ENCODE data around the gene MED8. TPM values are rescaled to one million over a fixed set of nuclear protein-coding genes. Genes with fewer than 3 reads are reported as not detected.
"Not testable (repeated sequence)": the region's sequence is repeated elsewhere in the genome, so short reads cannot be mapped to it uniquely, and the experiment has no call there.

Gene MED8
- total and polyA plus RNA-seq, 7 experiments from 2014 or later, result 14.5 to 53.8 (median 30.1) TPM

DNA sequence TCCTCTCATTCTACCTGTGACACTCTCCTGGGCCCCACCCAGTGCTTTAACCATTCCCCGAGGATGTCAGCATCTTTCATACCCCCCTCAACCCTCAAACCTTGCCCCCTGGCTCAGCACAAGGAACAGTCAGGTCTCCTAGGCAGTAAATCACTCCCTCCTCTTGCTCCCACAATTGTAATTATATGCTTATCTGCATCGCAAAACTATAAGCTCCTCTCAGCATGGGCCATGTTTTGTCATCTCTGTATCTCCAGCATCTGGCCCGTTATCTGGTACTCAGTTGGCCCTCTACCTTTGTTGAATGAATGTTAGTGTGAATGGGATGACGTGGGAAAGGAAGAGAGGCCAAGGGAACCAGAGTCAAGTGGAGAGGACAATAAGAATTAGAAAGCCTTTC is 19.0 kb downstream of the MED8 start:
- no peak for DNase-seq
- ATAC-seq, result no peak

DNA sequence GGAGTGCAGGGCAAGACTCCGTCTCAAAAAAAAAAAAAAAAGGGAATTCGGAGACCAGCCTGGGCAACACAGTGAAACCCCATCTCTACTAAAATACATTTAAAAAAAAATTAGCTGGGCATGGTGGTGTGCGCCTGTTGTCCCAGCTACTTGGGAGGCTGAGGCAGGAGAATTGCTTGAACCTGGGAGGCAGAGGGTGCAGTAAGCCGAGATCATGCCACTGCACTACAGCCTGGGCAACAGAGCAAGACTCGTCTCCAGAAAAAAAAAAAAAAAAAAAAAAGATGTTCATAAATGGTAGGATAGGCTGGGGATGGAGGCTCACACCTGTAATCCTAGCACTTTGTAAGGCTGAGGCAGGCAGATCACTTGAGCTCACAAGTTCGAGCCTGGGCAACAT is 19.8 kb downstream of the MED8 start:
- Mint-ChIP-seq H3K4me3 (peak overlapping the region in 1 of 10 donors; percentile 41), H3K4me1 (peaks cover 24 to 47% (median 40%) of the 10 kb centered on the region in 7 donors), H3K36me3 (peaks cover 0 to 24% (median 3%) of the 10 kb centered on the region in 5 donors), H3K27ac (peak overlapping the region in 1 of 9 donors; percentile 51)
- intact Hi-C loops (cut with micrococcal nuclease), result loop anchor here (2.0 to 10.0 kb wide), 8 partner anchors 83 to 843 kb away; partner anchors contain the start of genes HYI (in 2 of the 2), ATP6V0B (in 1 of the 2), B4GALT2 (in 1 of the 2) and DMAP1 (in 1 of the 2)
- not testable (repeated sequence) for H3K9me3 ChIP-seq (ENCODE audit: control insufficient read depth in 2 of 3, low read length in 3 of 3); ATAC-seq; H3K27me3 ChIP-seq (ENCODE audit: control insufficient read depth in 2 of 2, insufficient read depth in 2 of 2, low read length in 2 of 2); H3K4me3 ChIP-seq (ENCODE audit: low read length); H3K27ac ChIP-seq (ENCODE audit: low read depth, low read length); DNase-seq; H3K9me3 Mint-ChIP-seq; H3K27me3 Mint-ChIP-seq
- H3K36me3 ChIP-seq (ENCODE audit: control insufficient read depth in 2 of 3, insufficient read depth in 3 of 3, low read length in 3 of 3), result peaks cover 0 to 11% (median 8%) of the 10 kb centered on the region in 3 experiments
- peaks cover 13 to 22% of the 10 kb centered on the region in 2 donors for H3K4me1 ChIP-seq (ENCODE audit: control insufficient read depth in 2 of 2, insufficient read depth in 2 of 2, low read length in 2 of 2)
- POLR2A ChIA-PET, result interaction anchor here (0.6 kb wide), 1 partner anchor 18 kb away, joined by 4 read pairs; no protein-coding TSS in a partner anchor
- CTCF ChIA-PET, result interaction anchor here (0.6 kb wide), 1 partner anchor 40 kb away, joined by 9 read pairs; no protein-coding TSS in a partner anchor

More for the DNA sequence above, 19.0 kb downstream of the MED8 start:
- Histone ChIP-seq H3K4me1 (ENCODE audit: control insufficient read depth in 2 of 2, insufficient read depth in 2 of 2, low read length in 2 of 2) (peaks cover 13 to 22% of the 10 kb centered on the region in 2 donors), H3K27ac (ENCODE audit: low read depth, low read length) (no peak overlapping the region), H3K9me3 (ENCODE audit: control insufficient read depth in 2 of 3, low read length in 3 of 3) (no peaks in the 10 kb centered on the region), H3K36me3 (ENCODE audit: control insufficient read depth in 2 of 3, insufficient read depth in 3 of 3, low read length in 3 of 3) (peaks cover 0 to 3% (median 0%) of the 10 kb centered on the region in 3 experiments), H3K4me3 (ENCODE audit: low read length) (no peak overlapping the region), H3K27me3 (ENCODE audit: control insufficient read depth in 2 of 2, insufficient read depth in 2 of 2, low read length in 2 of 2) (no peaks in the 10 kb centered on the region)
- Mint-ChIP-seq H3K4me1 (peaks cover 23 to 40% (median 35%) of the 10 kb centered on the region in 7 donors), H3K27ac (peak overlapping the region in 5 of 9 donors; percentile 4 to 76 (median 32)), H3K27me3 (no peaks in the 10 kb centered on the region), H3K4me3 (peak overlapping the region in 6 of 10 donors; percentile 6 to 36 (median 20)), H3K36me3 (peaks cover 0 to 20% (median 3%) of the 10 kb centered on the region in 5 donors), H3K9me3 (no peaks in the 10 kb centered on the region)
- intact Hi-C loops (cut with micrococcal nuclease), result no loop called here
- ChIA-PET CTCF (no interaction called here), POLR2A (interaction anchor here (0.6 kb wide), 1 partner anchor 17 kb away, joined by 4 read pairs; no protein-coding TSS in a partner anchor)

DNA sequence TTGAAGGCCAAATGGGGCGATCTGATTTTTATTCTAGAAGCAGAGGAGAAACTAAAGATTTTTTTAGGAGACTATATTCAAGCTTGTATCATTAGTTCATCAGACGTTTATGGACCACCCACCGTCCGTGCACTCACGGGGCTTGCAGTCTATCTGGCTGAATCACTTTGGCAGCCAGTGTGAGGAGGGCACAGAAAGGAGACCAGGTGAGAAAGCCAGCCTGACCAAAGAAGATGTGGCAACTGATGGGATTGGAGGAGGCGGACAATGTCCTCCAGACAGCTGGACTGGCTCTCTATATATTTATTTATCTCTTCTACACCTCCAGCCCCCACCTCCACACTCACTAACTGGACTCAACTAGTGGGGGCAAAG is 21.0 kb downstream of the MED8 start:
- intact Hi-C loops (cut with micrococcal nuclease), result loop anchor here (1.0 to 10.0 kb wide), 13 partner anchors 10 to 844 kb away; partner anchors contain the start of genes CDC20 (in 2 of the 2), HYI (in 2 of the 2), MED8 (in 2 of the 2) and SZT2 (in 2 of the 2)

DNA sequence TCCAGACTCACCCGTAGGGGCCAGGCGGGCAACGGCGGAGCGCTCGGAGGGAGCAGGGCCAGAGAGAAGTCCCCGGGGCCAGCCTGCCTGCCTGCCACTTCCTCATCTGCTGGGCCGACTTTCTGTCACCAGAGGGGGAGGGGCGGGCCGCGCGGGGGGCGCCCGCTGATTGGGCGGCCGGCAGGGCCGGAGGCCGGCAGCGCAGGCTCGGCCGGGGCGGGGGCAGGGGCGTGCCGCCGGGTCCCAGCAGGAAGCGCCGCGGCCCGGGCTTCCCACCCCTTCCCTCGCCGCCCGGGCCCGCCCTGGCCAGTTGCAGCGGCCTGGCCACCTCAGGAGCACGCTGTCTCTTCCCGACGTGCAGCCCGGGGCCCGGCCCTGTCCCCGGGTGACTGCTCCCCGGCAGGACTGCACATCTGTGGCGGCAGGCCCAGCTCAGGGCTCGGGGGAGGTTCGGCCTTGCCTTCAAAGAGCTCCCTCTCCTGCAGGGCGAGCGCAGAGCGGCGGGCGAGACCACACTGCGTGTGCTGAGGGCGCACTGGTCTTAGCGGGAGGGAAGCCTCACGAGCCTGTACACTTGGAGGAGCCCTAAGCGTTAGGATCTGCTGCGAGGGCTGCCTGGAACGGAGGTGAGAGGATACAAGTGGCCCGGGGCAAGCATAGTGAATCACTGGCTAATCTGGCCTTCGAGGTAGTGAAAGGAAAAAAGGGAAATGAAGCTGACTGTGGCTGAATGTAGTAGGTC is 21.5 kb downstream of the MED8 start, which contains the start of gene ELOVL1:
Gene ELOVL1, minus strand, starts transcription at position 108 of the 742 bp plus-strand sequence. CDS start 2,402 bp downstream, outside the sequence.
- Mint-ChIP-seq H3K27ac (peak within 1 kb of the TSS; percentile 88 to 95 (median 91)), H3K4me3 (peak within 1 kb of the TSS; percentile 86 to 97 (median 92)), H3K9me3 (no peaks in the 10 kb centered on the region), H3K4me1 (peaks cover 24 to 47% (median 42%) of the 10 kb centered on the region in 7 donors), H3K36me3 (peaks cover 5 to 33% (median 8%) of the 10 kb centered on the region in 5 donors), H3K27me3 (no peaks in the 10 kb centered on the region)
- ATAC-seq (peak; percentile 91), DNase-seq (peak; percentile 40 to 94 (median 58))
- H3K27me3 ChIP-seq (ENCODE audit: control insufficient read depth in 2 of 2, insufficient read depth in 2 of 2, low read length in 2 of 2), result no peaks in the 10 kb centered on the region
- intact Hi-C loops (cut with micrococcal nuclease), result loop anchor here (1.0 to 10.0 kb wide), 13 partner anchors 10 to 844 kb away; partner anchors contain the start of genes CDC20 (in 2 of the 2), HYI (in 2 of the 2), MED8 (in 2 of the 2) and SZT2 (in 2 of the 2)
- peak within 1 kb of the TSS; percentile 89 for H3K4me3 ChIP-seq (ENCODE audit: low read length)
- POLR2A ChIA-PET, result interaction anchor here (0.6 to 1.9 kb wide), 9 partner anchors 10 to 196 kb away, joined by 3 to 16 read pairs (median 4); partner anchors contain the start of genes CDC20 and MED8
- H3K9me3 ChIP-seq (ENCODE audit: control insufficient read depth in 2 of 3, low read length in 3 of 3), result no peaks in the 10 kb centered on the region
- H3K4me1 ChIP-seq (ENCODE audit: control insufficient read depth in 2 of 2, insufficient read depth in 2 of 2, low read length in 2 of 2), result peaks cover 13 to 22% of the 10 kb centered on the region in 2 donors
- peak within 1 kb of the TSS; percentile 90 for H3K27ac ChIP-seq (ENCODE audit: low read depth, low read length)
- peaks cover 10 to 28% (median 10%) of the 10 kb centered on the region in 3 experiments for H3K36me3 ChIP-seq (ENCODE audit: control insufficient read depth in 2 of 3, insufficient read depth in 3 of 3, low read length in 3 of 3)
- CTCF ChIA-PET, result interaction anchor here (0.6 to 1.0 kb wide), 5 partner anchors 17 to 143 kb away, joined by 3 to 4 read pairs (median 3); partner anchors contain the start of gene SZT2

More for the DNA sequence above, 21.0 kb downstream of the MED8 start:
- Histone ChIP-seq H3K4me1 (ENCODE audit: control insufficient read depth in 2 of 2, insufficient read depth in 2 of 2, low read length in 2 of 2) (peaks cover 13 to 22% of the 10 kb centered on the region in 2 donors), H3K36me3 (ENCODE audit: control insufficient read depth in 2 of 3, insufficient read depth in 3 of 3, low read length in 3 of 3) (peaks cover 8 to 22% (median 10%) of the 10 kb centered on the region in 3 experiments), H3K9me3 (ENCODE audit: control insufficient read depth in 2 of 3, low read length in 3 of 3) (no peaks in the 10 kb centered on the region), H3K27me3 (ENCODE audit: control insufficient read depth in 2 of 2, insufficient read depth in 2 of 2, low read length in 2 of 2) (no peaks in the 10 kb centered on the region), H3K27ac (ENCODE audit: low read depth, low read length) (peak overlapping the region; percentile 90), H3K4me3 (ENCODE audit: low read length) (peak overlapping the region; percentile 89)
- POLR2A ChIA-PET, result interaction anchor here (0.6 to 1.9 kb wide), 9 partner anchors 9 to 197 kb away, joined by 3 to 16 read pairs (median 4); partner anchors contain the start of genes CDC20 and MED8
- no peaks in the 10 kb centered on the region for H3K27me3 Mint-ChIP-seq
- H3K27ac Mint-ChIP-seq, result peak overlapping the region; percentile 65 to 92 (median 88)
- no peak for ATAC-seq
- CTCF ChIA-PET, result interaction anchor here (0.6 to 1.0 kb wide), 4 partner anchors 16 to 142 kb away, joined by 3 to 4 read pairs (median 3); partner anchors contain the start of gene SZT2
- H3K4me3 Mint-ChIP-seq, result peak overlapping the region; percentile 84 to 94 (median 90)
- peaks cover 5 to 30% (median 8%) of the 10 kb centered on the region in 5 donors for H3K36me3 Mint-ChIP-seq
- no peaks in the 10 kb centered on the region for H3K9me3 Mint-ChIP-seq
- peaks cover 24 to 47% (median 42%) of the 10 kb centered on the region in 7 donors for H3K4me1 Mint-ChIP-seq
- no peak for DNase-seq

DNA sequence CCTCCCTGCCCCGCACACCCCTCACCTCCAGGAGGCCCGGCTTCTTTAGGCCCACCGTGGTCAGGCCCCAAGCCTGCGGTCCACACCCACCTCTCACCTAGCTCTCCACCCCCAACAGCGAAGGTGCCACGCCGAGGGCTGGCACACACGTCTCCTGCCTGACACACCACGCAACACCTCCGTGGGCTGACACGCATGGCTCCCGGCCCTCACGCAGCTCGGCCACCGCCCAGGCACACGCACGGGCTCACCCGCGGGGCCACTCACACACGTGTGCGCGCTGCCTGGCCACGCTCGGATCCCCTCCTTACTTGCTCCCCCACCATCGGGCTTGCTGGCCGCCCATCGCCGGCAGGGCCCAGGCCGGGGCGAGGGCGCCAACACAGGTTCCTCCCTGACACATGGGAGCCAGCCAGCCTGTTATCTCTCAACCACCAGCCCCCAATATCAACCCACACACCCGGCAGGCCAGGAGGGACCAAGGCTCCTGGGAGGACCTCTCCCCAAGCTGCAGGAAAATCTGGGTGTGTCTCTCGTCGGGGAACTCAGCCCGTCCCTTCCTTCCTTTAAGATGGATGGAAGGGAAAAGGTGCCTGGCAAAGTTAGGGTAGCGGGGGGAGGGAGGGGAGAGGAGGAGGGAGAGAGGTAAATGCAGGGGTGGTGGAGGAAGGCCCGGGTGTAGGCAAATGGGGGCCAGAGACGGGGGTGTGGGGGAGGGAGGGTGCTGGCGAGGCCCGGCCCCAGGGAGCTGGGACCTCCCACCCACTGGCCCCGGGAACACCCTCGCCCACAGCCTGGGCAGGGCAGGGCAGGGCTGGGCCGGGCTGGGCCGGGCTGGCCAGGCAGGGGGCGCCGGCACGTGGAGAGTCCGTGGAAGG is 22.3 kb downstream of the MED8 start:
- peaks cover 5 to 37% (median 8%) of the 10 kb centered on the region in 5 donors for H3K36me3 Mint-ChIP-seq
- peak overlapping the region; percentile 85 to 95 (median 91) for H3K27ac Mint-ChIP-seq
- intact Hi-C loops (cut with micrococcal nuclease), result loop anchor here (5.0 to 10.0 kb wide), 6 partner anchors 85 to 845 kb away; partner anchors contain the start of genes HYI (in 2 of the 2), ATP6V0B (in 1 of the 2), B4GALT2 (in 1 of the 2) and DMAP1 (in 1 of the 2)
- DNase-seq (peak; percentile 20 to 50 (median 34)), ATAC-seq (peak; percentile 24)
- no peaks in the 10 kb centered on the region for H3K27me3 Mint-ChIP-seq
- Histone ChIP-seq H3K4me1 (ENCODE audit: control insufficient read depth in 2 of 2, insufficient read depth in 2 of 2, low read length in 2 of 2) (peaks cover 13 to 22% of the 10 kb centered on the region in 2 donors), H3K36me3 (ENCODE audit: control insufficient read depth in 2 of 3, insufficient read depth in 3 of 3, low read length in 3 of 3) (peaks cover 10 to 32% (median 10%) of the 10 kb centered on the region in 3 experiments), H3K27ac (ENCODE audit: low read depth, low read length) (peak overlapping the region; percentile 90), H3K4me3 (ENCODE audit: low read length) (peak overlapping the region; percentile 66), H3K9me3 (ENCODE audit: control insufficient read depth in 2 of 3, low read length in 3 of 3) (no peaks in the 10 kb centered on the region), H3K27me3 (ENCODE audit: control insufficient read depth in 2 of 2, insufficient read depth in 2 of 2, low read length in 2 of 2) (no peaks in the 10 kb centered on the region)
- ChIA-PET CTCF (interaction anchor here (0.6 to 1.0 kb wide), 4 partner anchors 23 to 278 kb away, joined by 3 to 4 read pairs (median 3); partner anchors contain the start of gene SZT2), POLR2A (interaction anchor here (1.0 to 1.9 kb wide), 6 partner anchors 8 to 196 kb away, joined by 3 to 16 read pairs (median 6); partner anchors contain the start of genes CDC20 and MED8)
- H3K4me1 Mint-ChIP-seq, result peaks cover 24 to 53% (median 42%) of the 10 kb centered on the region in 7 donors
- peak overlapping the region; percentile 85 to 97 (median 90) for H3K4me3 Mint-ChIP-seq
- H3K9me3 Mint-ChIP-seq, result no peaks in the 10 kb centered on the region

All from naive thymus-derived CD4-positive, alpha-beta T cell (primary cell).